DND-41 (cell line): Measurements from ENCODE around the gene GNAO1.

Experiments used
- EZH2 ChIP-seq: IDR thresholded peaks from 3 replicates; pipeline ENCODE4 v1.6.1; 2012; ENCODE audit warnings: borderline replicate concordance, low read depth, mild to moderate bottlenecking, moderate library complexity, low read length, inconsistent platforms; ENCODE audit not compliant: severe bottlenecking
- TF ChIP-seq, protein P1 (sequence below): IDR thresholded peaks from 2 replicates; pipeline ENCODE4 v1.5.1; 2012; ENCODE audit warnings: borderline replicate concordance, low read length, moderate library complexity, mild to moderate bottlenecking; ENCODE audit not compliant: poor library complexity, severe bottlenecking; ENCODE audit errors: extremely low read depth

DNA sequence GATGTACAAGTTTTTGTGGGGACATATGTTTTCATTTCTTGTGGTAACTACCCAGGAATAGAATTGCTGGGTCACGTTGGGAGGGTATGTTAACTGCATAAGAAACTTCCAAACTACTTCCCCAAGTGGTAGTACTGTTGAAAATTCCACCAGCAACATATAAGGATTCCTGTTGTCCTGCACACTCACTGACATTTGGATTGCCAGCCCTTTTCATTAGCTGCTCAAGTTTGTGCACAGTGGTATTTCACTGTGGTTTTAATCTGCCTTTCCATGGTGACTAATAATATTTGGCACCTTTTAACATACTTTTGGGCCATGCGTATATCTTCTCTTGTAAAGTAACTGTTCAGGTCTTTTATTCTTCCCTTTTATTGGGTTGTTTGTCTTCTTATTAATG is 103.3 kb downstream of the GNAO1 start:
- TF ChIP-seq, protein P1, sequence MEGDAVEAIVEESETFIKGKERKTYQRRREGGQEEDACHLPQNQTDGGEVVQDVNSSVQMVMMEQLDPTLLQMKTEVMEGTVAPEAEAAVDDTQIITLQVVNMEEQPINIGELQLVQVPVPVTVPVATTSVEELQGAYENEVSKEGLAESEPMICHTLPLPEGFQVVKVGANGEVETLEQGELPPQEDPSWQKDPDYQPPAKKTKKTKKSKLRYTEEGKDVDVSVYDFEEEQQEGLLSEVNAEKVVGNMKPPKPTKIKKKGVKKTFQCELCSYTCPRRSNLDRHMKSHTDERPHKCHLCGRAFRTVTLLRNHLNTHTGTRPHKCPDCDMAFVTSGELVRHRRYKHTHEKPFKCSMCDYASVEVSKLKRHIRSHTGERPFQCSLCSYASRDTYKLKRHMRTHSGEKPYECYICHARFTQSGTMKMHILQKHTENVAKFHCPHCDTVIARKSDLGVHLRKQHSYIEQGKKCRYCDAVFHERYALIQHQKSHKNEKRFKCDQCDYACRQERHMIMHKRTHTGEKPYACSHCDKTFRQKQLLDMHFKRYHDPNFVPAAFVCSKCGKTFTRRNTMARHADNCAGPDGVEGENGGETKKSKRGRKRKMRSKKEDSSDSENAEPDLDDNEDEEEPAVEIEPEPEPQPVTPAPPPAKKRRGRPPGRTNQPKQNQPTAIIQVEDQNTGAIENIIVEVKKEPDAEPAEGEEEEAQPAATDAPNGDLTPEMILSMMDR, result no peak
- no peak for TF ChIP-seq EZH2
